ENCODE measurements around the gene TMEM255B.

TMEM255B gene

GRCh38 chr13:113766035-113766800, 7.2 kb downstream of the TMEM255B start:
- DNase-seq (ENCODE audit: low read depth, low spot score) = no peak

- no peak for DNase-seq (ENCODE audit: low read depth, low spot score)
Measured at GRCh38 chr13:113767366-113767765, 8.3 kb downstream of the TMEM255B start.

DNA sequence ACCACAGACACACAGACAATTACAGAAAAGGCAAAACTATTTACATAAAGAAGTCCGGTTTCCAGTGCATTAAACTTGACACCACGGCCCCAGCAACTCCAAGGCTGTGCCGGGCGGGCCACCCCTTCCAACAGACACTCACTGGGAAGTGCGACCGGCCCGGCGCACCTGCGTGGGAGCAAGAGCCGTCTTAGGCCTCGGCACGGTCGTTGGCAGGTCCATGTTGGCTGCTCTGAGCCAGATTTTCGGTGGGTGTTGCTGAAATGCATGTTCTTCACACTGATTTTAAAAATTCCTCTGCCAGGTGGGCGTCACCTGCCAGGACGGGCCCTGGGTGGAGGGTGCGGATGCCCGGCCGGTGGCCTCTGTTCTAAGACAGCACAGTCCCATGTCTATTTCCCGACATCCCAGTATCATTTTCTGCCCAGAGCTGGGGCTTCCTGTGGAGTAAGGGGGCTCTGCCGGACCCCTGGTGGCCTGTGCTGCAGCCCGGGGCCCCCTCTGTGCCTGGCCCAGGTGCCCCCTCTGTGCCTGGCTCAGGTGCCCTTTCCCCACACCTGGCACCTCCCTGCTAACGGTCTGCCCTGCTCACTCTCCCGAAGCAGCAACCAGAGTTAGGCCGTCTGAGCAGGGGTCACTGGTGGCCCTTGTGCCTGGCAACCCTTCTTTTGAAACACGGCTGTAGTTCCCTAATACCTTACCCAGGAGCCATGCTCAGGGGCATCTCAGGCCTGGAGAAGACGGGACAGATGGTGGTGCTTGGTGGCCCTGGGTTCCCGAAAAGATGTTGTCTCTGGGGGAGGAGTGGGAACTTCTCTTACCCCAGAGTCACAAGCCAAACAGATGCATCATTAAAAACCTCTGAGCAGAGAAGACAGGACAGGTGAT, 9.2 kb downstream of the TMEM255B start:
- no peak for DNase-seq (ENCODE audit: low read depth, low spot score)

DNA sequence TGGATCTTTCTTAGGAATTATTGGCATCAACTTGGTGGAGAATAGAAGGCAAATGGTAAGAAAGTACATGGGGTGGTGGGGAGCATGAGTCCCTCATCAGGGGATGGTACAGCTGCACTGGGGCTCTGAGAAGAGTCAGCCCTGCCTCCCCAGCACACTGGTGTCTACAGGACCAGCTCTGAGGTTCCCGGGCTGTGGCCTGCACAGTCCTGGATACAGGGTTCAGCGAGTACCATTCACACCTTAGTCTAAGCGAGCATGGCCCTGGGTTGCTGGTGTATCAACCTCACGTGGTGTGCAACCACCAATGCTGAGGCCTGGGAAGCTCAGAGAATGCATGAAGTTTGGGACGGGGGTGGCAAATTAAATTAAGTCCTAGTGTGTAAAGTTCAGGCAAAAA, 10.1 kb downstream of the TMEM255B start:
- DNase-seq (ENCODE audit: low read depth, low spot score) = no peak

GRCh38 chr13:113769881-113770280, 10.9 kb downstream of the TMEM255B start:
- DNase-seq (ENCODE audit: low read depth, low spot score) = no peak

DNA sequence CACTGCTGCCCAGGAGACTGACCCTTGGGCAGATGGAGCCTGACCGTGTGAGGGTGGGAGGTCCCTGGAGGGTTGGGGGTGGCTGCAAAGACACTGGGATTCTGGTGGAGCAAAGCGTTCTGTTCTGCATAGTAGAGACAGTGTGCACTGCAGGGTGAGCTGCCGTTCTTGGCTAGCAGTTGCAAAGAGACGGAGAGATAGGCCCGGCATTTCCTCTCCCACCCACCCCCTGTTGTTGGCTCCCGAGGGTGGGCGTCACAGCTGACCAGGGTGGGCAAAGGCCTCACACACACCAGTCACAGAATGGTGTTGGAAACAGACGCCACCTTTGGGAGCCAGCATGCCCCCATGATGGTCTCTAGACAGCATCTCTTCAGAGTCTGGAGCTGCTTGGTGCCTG, 11.4 kb downstream of the TMEM255B start:
- no peak for DNase-seq (ENCODE audit: low read depth, low spot score)

- DNase-seq (ENCODE audit: low read depth, low spot score) = no peak
Measured at GRCh38 chr13:113770937-113771336, 11.9 kb downstream of the TMEM255B start.

GRCh38 chr13:113771709-113772331, 12.8 kb downstream of the TMEM255B start:
- no peak for DNase-seq (ENCODE audit: low read depth, low spot score)

DNA sequence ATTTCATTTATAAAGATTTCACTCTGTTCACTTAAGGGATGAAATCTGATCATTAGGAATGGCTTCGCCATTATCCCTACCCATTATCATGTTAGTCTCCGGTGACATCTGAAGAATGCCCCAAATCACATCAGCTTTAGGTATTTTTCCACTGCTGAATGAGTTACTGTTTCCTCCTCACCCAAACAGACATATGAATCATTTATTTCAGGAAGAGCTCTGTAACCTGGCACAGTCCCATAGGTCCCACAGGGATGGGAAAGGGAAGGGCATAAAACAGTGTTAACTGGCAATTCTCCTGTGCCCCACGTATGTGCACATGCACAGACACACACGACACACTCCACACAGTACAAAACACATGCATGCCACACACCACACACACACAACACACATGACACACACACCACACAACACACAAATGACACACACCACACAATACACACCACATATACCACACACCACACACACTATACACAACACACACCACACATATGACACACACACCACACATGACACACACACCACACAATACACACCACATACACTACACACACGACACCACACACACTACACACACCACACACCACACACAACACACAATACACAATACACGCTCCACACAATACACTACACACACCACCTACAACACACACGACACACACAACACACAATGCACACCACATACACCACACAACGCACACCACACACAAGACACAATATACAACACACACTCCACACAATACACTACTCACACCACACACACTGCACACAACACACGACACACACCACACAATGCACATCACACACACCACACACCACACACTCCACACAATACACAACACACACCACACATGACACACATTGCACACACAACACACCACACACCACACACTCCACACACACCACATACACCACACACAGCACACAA, 15.4 kb downstream of the TMEM255B start:
- DNase-seq (ENCODE audit: low read depth, low spot score) = no peak

GRCh38 chr13:113775451-113776145, 16.6 kb downstream of the TMEM255B start:
- DNase-seq (ENCODE audit: low read depth, low spot score) = no peak

- no peak for DNase-seq (ENCODE audit: low read depth, low spot score)
Measured at GRCh38 chr13:113776231-113777125, 17.5 kb downstream of the TMEM255B start.

DNA sequence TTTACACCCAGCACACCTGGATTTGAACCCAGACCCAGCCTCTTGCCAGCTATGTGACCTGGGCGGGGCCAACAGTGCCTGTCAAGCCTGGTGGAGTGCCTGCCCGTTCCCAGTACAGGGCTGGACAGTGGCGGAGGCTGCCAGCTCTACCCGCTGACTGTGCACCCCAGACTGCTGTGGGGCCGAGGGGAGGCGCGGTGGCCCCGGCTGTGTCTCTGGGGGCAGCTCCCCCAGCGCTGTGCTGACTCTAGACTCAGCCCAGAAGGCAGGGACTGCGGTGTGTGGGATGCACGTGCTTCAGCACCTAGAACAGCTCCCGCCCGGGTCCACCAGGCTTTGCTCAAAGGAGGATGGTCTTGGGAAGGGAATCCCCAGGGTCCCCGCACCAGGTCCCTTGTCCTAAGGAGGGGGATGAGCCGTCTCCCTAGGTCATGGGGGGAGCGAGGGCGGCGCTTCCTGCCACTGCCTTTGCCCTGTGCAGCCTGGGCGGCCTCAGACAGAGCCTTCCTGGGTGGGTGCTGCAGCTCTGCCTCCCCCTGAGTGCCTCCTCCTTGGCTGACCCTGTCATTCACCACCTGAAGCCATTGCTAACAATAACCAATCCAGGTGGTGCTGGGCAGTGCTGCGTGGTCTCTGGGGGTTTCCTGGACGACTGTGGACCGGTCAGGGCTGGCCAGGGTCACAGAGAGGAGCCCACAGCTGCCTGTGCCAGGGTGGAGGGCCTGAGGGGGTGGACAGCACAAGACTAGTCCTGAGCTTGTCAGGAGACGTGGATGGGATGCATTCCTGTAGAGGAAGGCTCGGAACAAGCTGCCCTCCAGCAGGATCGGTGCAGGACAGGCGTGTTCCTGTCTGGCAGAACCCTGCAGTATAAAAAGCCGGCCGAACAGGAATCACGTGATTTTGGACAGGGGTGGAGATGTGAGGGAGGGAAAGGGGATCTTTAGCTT, 18.6 kb downstream of the TMEM255B start:
- no peak for DNase-seq (ENCODE audit: low read depth, low spot score)

DNA sequence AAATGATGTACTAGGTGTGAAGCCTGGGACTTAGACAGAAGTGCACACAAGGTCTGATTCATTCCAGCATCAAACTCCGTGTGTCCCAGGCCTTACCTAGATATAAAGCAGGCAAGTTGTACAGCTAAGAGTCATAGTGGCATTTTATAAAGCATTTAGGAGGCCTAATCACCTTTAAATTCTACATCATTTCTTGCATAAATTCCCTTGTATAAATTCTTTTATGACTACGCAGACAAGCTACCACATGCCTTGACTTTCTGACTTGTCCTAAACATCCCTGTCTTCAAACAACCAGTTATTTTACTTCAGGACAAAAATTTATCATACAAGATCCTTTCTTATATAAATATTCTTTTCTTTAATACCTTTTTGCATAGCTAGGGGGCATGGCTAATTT, 22.5 kb downstream of the TMEM255B start:
- no peak for DNase-seq (ENCODE audit: low read depth, low spot score)

- no peak for DNase-seq (ENCODE audit: low read depth, low spot score)
Measured at GRCh38 chr13:113782472-113782871, 23.4 kb downstream of the TMEM255B start.

DNA sequence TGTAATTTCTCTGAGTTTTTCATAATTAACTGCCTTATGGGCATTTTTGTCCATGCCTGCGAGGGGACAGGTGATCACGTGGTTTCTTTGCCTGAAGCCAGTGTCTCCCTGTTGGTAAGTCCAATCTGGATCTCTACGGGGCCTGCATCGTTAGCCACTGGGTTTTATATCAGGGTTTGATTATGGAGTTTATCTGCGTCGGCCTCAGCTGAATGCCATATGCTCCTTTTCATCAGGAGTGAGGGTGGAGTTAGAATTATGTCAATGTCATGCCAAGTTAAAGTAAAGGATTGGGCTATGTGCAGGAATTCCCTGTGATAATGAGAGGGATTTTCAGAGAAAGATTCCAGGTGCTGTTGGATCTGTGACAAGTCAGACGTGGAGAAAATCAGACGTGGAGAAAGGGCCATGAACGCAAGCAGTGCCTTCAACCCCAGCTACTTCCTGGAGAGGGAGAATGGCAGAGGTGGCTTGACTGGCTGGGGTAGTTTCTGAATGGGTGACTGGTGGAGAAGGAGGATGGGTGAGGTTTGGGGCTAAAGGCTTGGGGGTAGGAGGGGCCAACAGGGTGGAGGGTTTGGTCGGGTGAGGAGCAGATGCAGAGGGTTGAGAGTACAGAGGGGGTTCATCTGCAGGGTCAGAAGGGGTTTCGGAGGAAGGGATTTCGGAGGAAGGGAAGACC, 24.3 kb downstream of the TMEM255B start:
- no peak for DNase-seq (ENCODE audit: low read depth, low spot score)

- DNase-seq (ENCODE audit: low read depth, low spot score) = no peak
Measured at GRCh38 chr13:113783966-113784644, 25.1 kb downstream of the TMEM255B start.

GRCh38 chr13:113784645-113785024, 25.6 kb downstream of the TMEM255B start:
- no peak for DNase-seq (ENCODE audit: low read depth, low spot score)
